T-helper 2 cell (primary cell): Measurements from ENCODE around the gene NUP58.
"Not testable (repeated sequence)": the region's sequence is repeated elsewhere in the genome, so short reads cannot be mapped to it uniquely, and the experiment has no call there.

Experiments used
- DNase-seq, 5 experiments: peaks; one replicate each; pipeline versions ENCODE4 v3.0.0 to v3.0.0-alpha.2; 2012 to 2022

Gene NUP58

GRCh38 chr13:25306671-25307464 lies 5.4 kb downstream of the NUP58 start:
- DNase-seq, result no peak

GRCh38 chr13:25310891-25311290 lies 9.5 kb downstream of the NUP58 start:
- DNase-seq, result no peak

GRCh38 chr13:25318946-25319345 lies 17.5 kb downstream of the NUP58 start:
- not testable (repeated sequence) for DNase-seq

- DNase-seq, result no peak
Measured at GRCh38 chr13:25319771-25320170, 18.3 kb downstream of the NUP58 start.

- no peak for DNase-seq
Measured at GRCh38 chr13:25324100-25324499, 22.7 kb downstream of the NUP58 start.

- DNase-seq, result no peak
Measured at GRCh38 chr13:25329706-25330105, 28.3 kb downstream of the NUP58 start.

- DNase-seq, result no peak
Measured at GRCh38 chr13:25330541-25330940, 29.1 kb downstream of the NUP58 start.

- no peak for DNase-seq
Measured at GRCh38 chr13:25335856-25336255, 34.4 kb downstream of the NUP58 start.

GRCh38 chr13:25345576-25345975 lies 44.2 kb downstream of the NUP58 start:
- no peak for DNase-seq

- peak in 1 of 5 experiments; percentile 3 for DNase-seq
Measured at GRCh38 chr13:25347151-25347550, 45.7 kb downstream of the NUP58 start.

- DNase-seq, result no peak
Measured at GRCh38 chr13:25351404-25351803, 50.0 kb downstream of the NUP58 start.

- no peak for DNase-seq
Measured at GRCh38 chr13:25352230-25352629, 50.8 kb downstream of the NUP58 start.

- DNase-seq, result no peak
Measured at GRCh38 chr13:25352806-25353205, 51.4 kb downstream of the NUP58 start.

- DNase-seq, result no peak
Measured at GRCh38 chr13:25353344-25353743, 51.9 kb downstream of the NUP58 start.

GRCh38 chr13:25354377-25354776 lies 53.0 kb downstream of the NUP58 start:
- DNase-seq, result no peak

- not testable (repeated sequence) for DNase-seq
Measured at GRCh38 chr13:25360443-25360842, 59.0 kb downstream of the NUP58 start.

GRCh38 chr13:25365720-25366235 lies 64.4 kb downstream of the NUP58 start:
- DNase-seq, result no peak

GRCh38 chr13:25371158-25371874 lies 69.9 kb downstream of the NUP58 start:
- DNase-seq, result no peak

GRCh38 chr13:25371875-25372283 lies 70.5 kb downstream of the NUP58 start, which contains the start of gene ATP8A2:
ATP8A2 (plus strand) TSS chr13:25371974; CDS start chr13:25372213, 239 bp downstream.
- no peak for DNase-seq

- peak in 1 of 5 experiments; percentile 10 for DNase-seq
Measured at GRCh38 chr13:25372284-25373081, 71.1 kb downstream of the NUP58 start.

- DNase-seq, result peak in 1 of 5 experiments; percentile 30
Measured at GRCh38 chr13:25375727-25376358, 74.4 kb downstream of the NUP58 start.

- no peak for DNase-seq
Measured at GRCh38 chr13:25377244-25377962, 76.0 kb downstream of the NUP58 start.
